GM06990 (cell line): ENCODE data around the gene QSOX1.
A peak's percentile ranks its signal among the peaks of the same experiment; 100 is the strongest.

ENCODE experiments used
- DNase-seq: peaks from one replicate; pipeline ENCODE4 v3.0.0-alpha.2; 2011; ENCODE audit not compliant: insufficient read length; ENCODE audit errors: extremely low read depth
- H3K27me3 ChIP-seq: replicated peaks from 2 replicates; pipeline ENCODE4 v1.6.0; 2011; ENCODE audit warnings: low read length; ENCODE audit not compliant: control insufficient read depth, insufficient read depth
- H3K36me3 ChIP-seq: 2 replicates; pipeline ENCODE4 v1.5.1; 2011; ENCODE audit warnings: low read length; ENCODE audit not compliant: control insufficient read depth, insufficient read depth
- H3K4me3 ChIP-seq: replicated peaks from 2 replicates; pipeline ENCODE4 v1.5.1; 2011; ENCODE audit warnings: low read depth, mild to moderate bottlenecking, control low read depth, low read length
- CTCF ChIP-seq: IDR thresholded peaks from 2 replicates; pipeline ENCODE4 v1.5.1; 2011; ENCODE audit warnings: low read length, control low read depth, mild to moderate bottlenecking, inconsistent platforms; ENCODE audit not compliant: insufficient read depth, poor library complexity, severe bottlenecking

Gene QSOX1

GRCh38 chr1:180165509-180166435, 11.1 kb downstream of the QSOX1 start:
- no peak for DNase-seq
- no peaks in the 10 kb centered on the region; the same call in 1 of the 2 replicates for H3K36me3 ChIP-seq
- no peak for TF ChIP-seq CTCF

GRCh38 chr1:180166436-180166800, 11.7 kb downstream of the QSOX1 start:
- Histone ChIP-seq H3K27me3 (no peaks in the 10 kb centered on the region), H3K36me3 (no peaks in the 10 kb centered on the region; the same call in 1 of the 2 replicates), H3K4me3 (no peak overlapping the region)
- no peak for TF ChIP-seq CTCF
- DNase-seq, result no peak

More at GRCh38 chr1:180165509-180166435, 11.1 kb downstream of the QSOX1 start:
- Histone ChIP-seq H3K4me3 (no peak overlapping the region), H3K27me3 (no peaks in the 10 kb centered on the region)

- Histone ChIP-seq H3K4me3 (no peak overlapping the region), H3K36me3 (no peaks in the 10 kb centered on the region; the same call in 1 of the 2 replicates), H3K27me3 (no peaks in the 10 kb centered on the region)
- TF ChIP-seq CTCF, result no peak
- DNase-seq, result no peak
Measured at GRCh38 chr1:180167021-180167701, 12.5 kb downstream of the QSOX1 start.

GRCh38 chr1:180167721-180168467, 13.2 kb downstream of the QSOX1 start:
- no peak for TF ChIP-seq CTCF
- Histone ChIP-seq H3K4me3 (no peak overlapping the region), H3K36me3 (no peaks in the 10 kb centered on the region; the same call in 1 of the 2 replicates), H3K27me3 (no peaks in the 10 kb centered on the region)
- DNase-seq, result no peak

- Histone ChIP-seq H3K36me3 (no peaks in the 10 kb centered on the region; the same call in 1 of the 2 replicates), H3K27me3 (no peaks in the 10 kb centered on the region), H3K4me3 (no peak overlapping the region)
- TF ChIP-seq CTCF, result peak; percentile 76
- no peak for DNase-seq
Measured at GRCh38 chr1:180168786-180169639, 14.3 kb downstream of the QSOX1 start.
